ENCODE data around the gene NOL9. TPM values are rescaled to one million over a fixed set of nuclear protein-coding genes. Genes with fewer than 3 reads are reported as not detected.

NOL9 gene
- total RNA-seq: 10 to 100 TPM; 20.0 to 28.3 (median 21.1) TPM
- long read RNA-seq, donor 1, full-length matches to known transcripts: 3 of 8 reads
- long read RNA-seq, donor 1, partial matches to known transcripts: 2 of 8 reads
- long read RNA-seq, donor 1, other reads (novel, unspliced or antisense): 3 of 8 reads
- long read RNA-seq, donor 2: 0 reads

- ATAC-seq (peak; percentile 100), DNase-seq (peak; percentile 95 to 96 (median 96))
- peak within 1 kb of the TSS; percentile 90 for H3K4me3 ChIP-seq
- H3K36me3 ChIP-seq (ENCODE audit: low read depth): no peaks in the 10 kb centered on the region
- no peaks in the 10 kb centered on the region for H3K9me3 ChIP-seq
- intact Hi-C loops (cut with DNase I, micrococcal nuclease): no loop called here
- TF ChIP-seq, protein P1, sequence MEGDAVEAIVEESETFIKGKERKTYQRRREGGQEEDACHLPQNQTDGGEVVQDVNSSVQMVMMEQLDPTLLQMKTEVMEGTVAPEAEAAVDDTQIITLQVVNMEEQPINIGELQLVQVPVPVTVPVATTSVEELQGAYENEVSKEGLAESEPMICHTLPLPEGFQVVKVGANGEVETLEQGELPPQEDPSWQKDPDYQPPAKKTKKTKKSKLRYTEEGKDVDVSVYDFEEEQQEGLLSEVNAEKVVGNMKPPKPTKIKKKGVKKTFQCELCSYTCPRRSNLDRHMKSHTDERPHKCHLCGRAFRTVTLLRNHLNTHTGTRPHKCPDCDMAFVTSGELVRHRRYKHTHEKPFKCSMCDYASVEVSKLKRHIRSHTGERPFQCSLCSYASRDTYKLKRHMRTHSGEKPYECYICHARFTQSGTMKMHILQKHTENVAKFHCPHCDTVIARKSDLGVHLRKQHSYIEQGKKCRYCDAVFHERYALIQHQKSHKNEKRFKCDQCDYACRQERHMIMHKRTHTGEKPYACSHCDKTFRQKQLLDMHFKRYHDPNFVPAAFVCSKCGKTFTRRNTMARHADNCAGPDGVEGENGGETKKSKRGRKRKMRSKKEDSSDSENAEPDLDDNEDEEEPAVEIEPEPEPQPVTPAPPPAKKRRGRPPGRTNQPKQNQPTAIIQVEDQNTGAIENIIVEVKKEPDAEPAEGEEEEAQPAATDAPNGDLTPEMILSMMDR (IDR thresholded peaks at IDR 0.05): peak; percentile 96
- peaks cover 15% of the 10 kb centered on the region for H3K4me1 ChIP-seq (ENCODE audit: low read depth)
These were observed at the start of gene NOL9 for GRCh38 chr1:6554031-6554906. Gene NOL9 (minus strand): TSS chr1:6554513. CDS start chr1:6554502, 11 bp downstream.

DNA sequence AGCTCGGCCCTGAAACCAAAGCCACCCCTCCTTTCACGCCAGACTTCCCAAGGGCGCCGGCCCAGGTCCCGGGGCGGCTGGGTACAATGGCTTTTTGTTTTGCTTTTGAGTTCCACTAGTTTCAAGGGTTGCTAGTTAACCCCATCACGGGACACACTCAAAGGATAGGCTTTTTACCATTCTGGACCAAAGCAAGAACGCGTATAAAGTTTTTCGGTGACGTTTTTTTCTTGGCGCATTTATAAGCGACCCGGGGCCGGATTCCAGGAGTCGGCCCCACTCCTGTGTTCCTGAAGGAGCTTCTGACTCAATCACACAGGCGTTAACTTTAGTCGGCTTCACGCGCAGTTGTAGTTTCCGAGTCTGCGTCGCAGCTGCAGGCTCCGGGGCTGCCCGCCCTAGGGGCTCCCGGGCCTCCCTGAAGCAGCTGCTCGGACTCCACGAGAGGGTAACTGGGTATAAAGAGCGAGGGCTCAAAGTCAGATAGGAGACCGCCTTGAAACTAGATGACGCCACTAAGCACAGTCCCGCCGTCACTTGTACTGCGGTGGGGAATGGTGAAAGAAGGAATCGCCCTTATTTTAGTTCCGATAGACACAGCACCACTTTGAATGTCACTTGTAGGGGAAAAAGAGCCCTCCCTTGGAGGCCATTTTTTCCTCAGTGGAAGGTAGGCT is 49.1 kb upstream of the NOL9 start:
- Histone ChIP-seq H3K4me1 (ENCODE audit: low read depth) (peaks cover 17% of the 10 kb centered on the region), H3K36me3 (ENCODE audit: low read depth) (no peaks in the 10 kb centered on the region), H3K4me3 (peak overlapping the region; percentile 80), H3K9me3 (no peaks in the 10 kb centered on the region)
- ATAC-seq: peak; percentile 41
- TF ChIP-seq, protein P1 (IDR thresholded peaks at IDR 0.05): no peak
- intact Hi-C loops (cut with DNase I, micrococcal nuclease): no loop called here
- peak in 2 of 3 donors; percentile 74 to 76 for DNase-seq

GRCh38 chr1:6602669-6603237 is 48.4 kb upstream of the NOL9 start, which contains the start of gene KLHL21:
Gene KLHL21 (minus strand): TSS chr1:6602869. CDS start chr1:6602817, 52 bp downstream.
- H3K36me3 ChIP-seq (ENCODE audit: low read depth): no peaks in the 10 kb centered on the region
- no peaks in the 10 kb centered on the region for H3K9me3 ChIP-seq
- peak; percentile 84 to 92 (median 90) for DNase-seq
- TF ChIP-seq, protein P1 (IDR thresholded peaks at IDR 0.05): no peak
- H3K4me1 ChIP-seq (ENCODE audit: low read depth): peaks cover 17% of the 10 kb centered on the region
- H3K4me3 ChIP-seq: peak within 1 kb of the TSS; percentile 80
- ATAC-seq: peak; percentile 82
- intact Hi-C loops (cut with DNase I, micrococcal nuclease): no loop called here

DNA sequence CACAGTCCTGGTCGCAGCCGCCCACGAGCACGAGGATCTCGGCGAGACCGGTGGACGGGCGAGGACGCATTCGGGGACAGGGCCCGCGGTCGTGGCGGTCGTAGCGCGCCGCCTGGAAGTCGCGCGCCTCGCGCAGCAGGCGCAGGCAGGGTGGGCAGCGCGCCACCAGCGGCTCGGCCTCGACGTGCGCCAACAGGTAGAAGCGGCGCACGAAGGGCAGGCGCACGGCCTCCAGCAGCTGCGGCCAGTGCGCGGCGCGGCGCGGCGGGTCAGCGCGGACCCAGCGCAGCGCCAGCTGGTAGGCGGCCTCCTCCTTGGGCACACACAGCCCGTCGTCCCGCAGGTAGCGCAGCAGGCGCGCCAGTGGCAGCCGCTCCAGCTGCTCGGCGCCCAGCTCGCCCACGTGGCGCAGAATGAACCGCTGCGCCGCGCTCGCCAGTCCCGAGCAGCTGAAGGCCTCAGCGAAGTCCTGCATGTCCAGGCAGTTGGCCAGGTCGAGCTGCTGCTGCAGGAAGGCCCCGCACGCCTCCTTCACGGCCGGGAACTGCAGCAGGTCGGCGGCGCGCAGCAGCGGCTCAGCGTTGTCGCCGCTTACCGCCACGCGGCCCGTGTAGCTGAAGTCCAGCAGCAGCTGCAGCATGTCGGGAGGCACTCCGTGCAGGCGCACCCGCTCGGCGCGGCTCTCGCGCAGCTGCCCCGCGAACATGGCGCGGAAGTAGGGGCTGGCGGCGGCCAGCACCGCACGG is 47.8 kb upstream of the NOL9 start:
- peak in 2 of 3 donors; percentile 45 to 71 for DNase-seq
- TF ChIP-seq, protein P1 (IDR thresholded peaks at IDR 0.05): no peak
- intact Hi-C loops (cut with DNase I, micrococcal nuclease): no loop called here
- no peaks in the 10 kb centered on the region for H3K9me3 ChIP-seq
- H3K36me3 ChIP-seq (ENCODE audit: low read depth): no peaks in the 10 kb centered on the region
- H3K4me3 ChIP-seq: peak overlapping the region; percentile 80
- ATAC-seq: peak; percentile 54
- peaks cover 17% of the 10 kb centered on the region for H3K4me1 ChIP-seq (ENCODE audit: low read depth)

Measured in mucosa of descending colon (tissue), 3 donors.